Suppressor macrophage (primary cell): ENCODE data around the gene EXOC8.
A peak's percentile ranks its signal among the peaks of the same experiment; 100 is the strongest.

Source experiments
- DNase-seq, 4 experiments: peaks; one replicate each; pipeline ENCODE4 v3.0.0-alpha.2; 2020 to 2022
- total RNA-seq, 17 experiments: gene quantifications; one replicate each; lab custom pipeline; 2026; ENCODE audit warnings: mixed read lengths in 6 of 17, inconsistent platforms in 3 of 17; lab: John Stamatoyannopoulos, UW

EXOC8 gene, protein sequence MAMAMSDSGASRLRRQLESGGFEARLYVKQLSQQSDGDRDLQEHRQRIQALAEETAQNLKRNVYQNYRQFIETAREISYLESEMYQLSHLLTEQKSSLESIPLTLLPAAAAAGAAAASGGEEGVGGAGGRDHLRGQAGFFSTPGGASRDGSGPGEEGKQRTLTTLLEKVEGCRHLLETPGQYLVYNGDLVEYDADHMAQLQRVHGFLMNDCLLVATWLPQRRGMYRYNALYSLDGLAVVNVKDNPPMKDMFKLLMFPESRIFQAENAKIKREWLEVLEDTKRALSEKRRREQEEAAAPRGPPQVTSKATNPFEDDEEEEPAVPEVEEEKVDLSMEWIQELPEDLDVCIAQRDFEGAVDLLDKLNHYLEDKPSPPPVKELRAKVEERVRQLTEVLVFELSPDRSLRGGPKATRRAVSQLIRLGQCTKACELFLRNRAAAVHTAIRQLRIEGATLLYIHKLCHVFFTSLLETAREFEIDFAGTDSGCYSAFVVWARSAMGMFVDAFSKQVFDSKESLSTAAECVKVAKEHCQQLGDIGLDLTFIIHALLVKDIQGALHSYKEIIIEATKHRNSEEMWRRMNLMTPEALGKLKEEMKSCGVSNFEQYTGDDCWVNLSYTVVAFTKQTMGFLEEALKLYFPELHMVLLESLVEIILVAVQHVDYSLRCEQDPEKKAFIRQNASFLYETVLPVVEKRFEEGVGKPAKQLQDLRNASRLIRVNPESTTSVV
- 33.1 to 63.2 (median 48.0) reads per million in 17 experiments for total RNA-seq

- DNase-seq, result peak; percentile 97 to 100 (median 99)
Observed at GRCh38 chr1:231337472-231338269, at the start of gene EXOC8. EXOC8 (minus strand) TSS chr1:231337852; CDS start chr1:231337745, 107 bp downstream.

GRCh38 chr1:231386466-231386865 is 48.8 kb upstream of the EXOC8 start:
- no peak for DNase-seq

DNA sequence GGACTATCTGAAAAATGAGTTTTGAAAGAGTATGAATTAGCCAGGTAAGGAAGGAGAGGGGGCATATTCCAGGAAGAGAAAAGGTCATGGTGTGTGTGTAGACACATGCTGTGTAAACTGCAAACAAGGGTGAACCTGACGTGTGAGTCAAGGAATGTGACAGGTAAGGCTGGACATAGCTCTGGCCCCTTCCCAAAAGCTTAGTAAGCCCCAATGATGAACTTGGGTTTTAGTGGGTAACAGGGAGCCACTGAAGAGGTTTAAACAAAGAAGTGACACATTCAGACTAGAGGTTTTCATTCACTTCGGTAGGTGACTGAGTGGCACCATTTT is 47.7 kb upstream of the EXOC8 start:
- DNase-seq, result no peak

GRCh38 chr1:231384696-231385415 is 47.2 kb upstream of the EXOC8 start:
- no peak for DNase-seq

- DNase-seq, result peak; percentile 27 to 64 (median 62)
Observed at GRCh38 chr1:231383159-231383860, 45.7 kb upstream of the EXOC8 start.

DNA sequence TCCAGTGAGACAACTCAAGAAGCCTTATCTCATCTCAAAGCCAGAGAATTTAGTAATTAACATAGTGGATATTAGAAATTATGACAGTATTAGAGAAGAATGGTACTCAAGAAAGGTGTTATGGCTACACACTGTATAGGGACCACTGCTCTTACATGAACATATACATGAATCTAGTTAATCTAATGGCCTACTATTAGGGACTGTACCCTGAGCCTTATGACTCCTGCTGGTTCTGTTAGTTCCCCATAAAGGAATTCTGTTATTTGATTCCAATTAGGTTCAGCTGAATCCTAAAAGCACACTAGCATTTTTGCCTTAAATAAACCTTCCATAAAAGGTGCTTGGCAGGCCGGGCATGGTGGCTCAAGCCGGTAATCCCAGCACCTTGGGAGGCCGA is 44.8 kb upstream of the EXOC8 start:
- DNase-seq, result no peak

- DNase-seq, result no peak
Observed at GRCh38 chr1:231381729-231382128, 44.1 kb upstream of the EXOC8 start.

DNA sequence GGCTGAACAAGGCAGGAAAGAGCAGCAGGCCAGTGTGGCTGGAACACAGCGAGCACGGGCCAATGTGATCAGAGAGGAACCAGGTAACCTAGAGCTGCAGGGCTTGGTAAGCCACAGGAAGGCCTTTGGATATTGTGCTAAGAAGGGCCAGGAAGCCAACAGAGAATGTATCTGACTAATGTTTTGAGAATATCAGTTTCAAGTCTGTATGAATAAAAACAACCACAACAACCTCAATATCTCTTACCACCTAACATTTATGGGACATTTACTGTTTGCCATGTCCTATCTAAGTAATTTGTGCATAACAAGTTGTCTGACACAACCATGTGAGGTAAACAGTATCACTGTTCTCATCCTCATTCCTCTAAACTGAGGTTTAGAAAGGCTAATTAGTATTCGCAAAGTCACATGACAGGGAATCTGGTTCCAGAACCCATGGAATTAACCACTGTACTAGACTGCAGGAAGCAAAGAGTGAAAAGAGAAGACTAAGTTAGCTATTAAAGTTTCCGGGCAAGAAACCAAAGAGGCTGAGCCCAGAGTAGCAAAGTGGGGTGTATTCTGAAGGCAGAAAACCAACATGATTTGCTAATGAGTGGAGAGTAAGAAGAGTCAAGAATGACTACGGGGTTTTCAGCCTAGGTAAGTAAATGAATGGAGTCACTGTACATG is 39.4 kb upstream of the EXOC8 start:
- DNase-seq, result no peak

DNA sequence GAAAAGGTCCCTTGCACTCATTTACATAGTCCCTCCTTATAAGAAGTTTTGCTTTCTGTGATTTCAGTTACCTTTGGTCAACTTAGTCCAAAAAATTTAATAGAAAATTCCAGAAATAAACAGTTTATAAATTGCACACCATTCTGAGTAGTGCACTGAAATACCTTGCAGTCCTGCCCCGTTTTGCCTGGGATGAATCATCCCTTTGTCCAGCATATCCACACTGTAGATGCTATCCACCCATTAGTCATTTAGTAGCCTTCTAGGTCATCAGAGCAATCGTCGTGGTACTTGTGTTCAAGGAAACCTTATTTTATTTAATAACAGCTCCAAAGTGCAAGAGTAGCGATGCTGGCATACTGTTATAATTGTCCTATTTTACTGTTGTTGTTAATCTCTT is 38.4 kb upstream of the EXOC8 start:
- DNase-seq, result no peak

DNA sequence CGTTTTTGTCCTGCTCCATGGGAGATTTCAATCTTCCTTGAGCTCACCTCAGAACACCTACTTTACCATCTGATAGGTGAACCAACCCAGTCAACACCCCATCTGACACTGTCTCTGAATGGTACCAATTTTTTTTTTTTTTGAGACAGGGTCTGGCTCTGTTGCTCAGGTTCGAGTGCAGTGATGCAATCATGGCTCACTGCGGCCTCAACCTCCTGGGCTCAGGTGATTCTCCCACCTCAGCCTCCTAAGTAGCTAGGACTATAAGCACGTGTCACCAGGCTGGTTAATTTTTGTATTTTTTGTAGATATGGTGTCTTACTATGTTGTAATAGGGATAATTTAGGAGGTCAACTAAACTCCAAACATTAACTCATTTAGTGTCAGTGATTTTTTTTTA is 36.7 kb upstream of the EXOC8 start:
- no peak for DNase-seq

- no peak for DNase-seq
Observed at GRCh38 chr1:231372501-231372900, 34.8 kb upstream of the EXOC8 start.

- DNase-seq, result peak in 1 of 4 experiments; percentile 8
Observed at GRCh38 chr1:231369282-231369681, 31.6 kb upstream of the EXOC8 start.

DNA sequence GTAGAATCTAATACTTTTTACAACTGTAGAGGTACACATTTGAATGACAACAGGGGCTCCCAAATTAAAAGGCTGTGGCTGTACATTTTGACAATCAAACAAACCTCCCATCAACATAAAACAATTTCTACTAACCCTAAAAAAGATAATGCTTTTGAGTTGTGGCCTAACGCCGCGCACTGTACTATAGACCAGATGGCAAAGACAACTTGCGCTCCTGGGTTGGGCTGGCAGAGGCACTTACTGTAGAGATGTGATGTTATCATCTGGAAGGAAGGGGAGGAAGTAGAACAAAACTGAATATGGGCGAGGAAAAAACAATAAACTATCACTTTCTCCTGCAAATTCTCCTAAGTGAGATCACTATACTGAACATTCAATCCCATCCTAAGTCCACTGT is 26.5 kb upstream of the EXOC8 start:
- no peak for DNase-seq

DNA sequence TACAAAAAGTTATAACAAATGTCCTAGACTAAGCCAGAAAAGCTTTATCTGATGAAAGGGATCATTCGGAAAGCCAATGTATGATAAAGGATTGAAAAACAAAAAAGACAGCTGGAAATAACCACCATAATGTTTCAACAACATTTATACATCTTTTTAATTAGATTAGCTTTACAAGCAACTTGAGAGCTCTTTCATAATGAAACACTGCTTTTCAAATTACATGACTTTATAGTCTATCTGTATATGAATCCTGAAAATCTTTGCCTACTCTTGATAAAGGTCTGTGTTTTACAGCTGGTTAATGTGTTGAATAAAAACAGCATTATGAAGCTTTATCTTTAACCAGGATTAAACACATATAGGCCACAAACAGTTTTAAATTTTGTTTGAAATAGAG is 26.0 kb upstream of the EXOC8 start:
- DNase-seq, result no peak

DNA sequence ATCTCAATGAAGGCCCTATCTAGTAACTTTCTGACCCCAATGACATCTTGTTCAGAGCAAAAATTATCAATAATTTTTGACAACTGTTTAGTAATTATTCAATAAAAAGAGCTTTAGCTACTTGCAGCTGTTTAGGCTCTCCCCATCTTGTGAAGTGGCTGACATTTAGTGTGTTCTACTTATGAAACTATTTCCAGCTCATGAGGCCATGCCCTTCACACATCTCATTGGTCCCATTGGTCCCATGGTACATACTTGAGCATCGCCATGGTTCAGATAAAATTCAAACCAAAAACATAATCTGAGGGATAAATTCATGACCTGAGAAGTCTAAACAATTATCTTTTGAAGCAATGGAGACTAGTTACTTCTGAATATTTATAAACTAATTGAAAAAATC is 24.7 kb upstream of the EXOC8 start:
- DNase-seq, result no peak

DNA sequence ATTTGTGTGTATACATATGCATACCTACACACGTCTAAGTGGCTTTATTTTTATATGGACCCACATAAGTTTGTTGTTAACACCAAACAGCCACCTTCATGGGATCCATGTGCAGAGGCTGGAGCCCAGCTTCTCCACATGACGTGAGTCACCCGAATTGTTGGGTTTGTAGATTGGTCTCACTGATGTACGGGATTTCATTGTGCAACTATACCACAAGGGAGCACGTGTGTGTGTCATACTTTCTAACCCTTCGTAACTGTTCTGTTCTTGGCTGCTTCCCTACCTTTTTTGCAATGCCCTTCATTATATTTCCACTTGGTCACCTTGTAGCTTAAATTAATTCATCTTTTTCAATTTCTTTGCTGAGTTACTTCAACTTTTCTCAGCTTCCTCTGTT is 21.5 kb upstream of the EXOC8 start:
- peak; percentile 72 to 89 (median 76) for DNase-seq

DNA sequence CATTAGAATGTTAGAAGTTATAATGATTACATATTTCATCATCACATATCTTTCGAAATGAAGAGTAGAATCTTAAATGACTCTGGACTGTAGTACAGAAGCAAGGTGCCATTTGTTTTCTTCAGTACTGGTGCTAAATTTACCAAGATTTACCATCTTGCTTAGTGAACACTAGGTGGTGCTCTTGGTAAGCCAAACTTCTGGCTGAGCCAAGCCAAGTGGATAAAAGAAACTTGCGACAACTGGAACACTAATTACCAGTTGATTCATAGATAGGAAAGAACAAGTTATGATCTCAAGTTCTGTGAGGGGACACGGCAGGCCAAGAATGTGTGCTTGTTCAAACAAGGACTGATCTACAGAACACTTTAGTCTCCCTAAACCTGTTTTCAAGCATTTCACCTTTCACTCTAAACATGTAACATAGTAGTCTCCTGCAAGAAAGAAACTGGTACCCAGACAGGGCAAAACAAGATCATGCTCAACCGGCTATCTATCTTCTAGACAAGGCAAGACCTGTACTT is 20.2 kb upstream of the EXOC8 start:
- DNase-seq, result peak; percentile 54 to 84 (median 74)

GRCh38 chr1:231357187-231357772 is 19.6 kb upstream of the EXOC8 start:
- no peak for DNase-seq

GRCh38 chr1:231355171-231355570 is 17.5 kb upstream of the EXOC8 start:
- DNase-seq, result no peak

- DNase-seq, result no peak
Observed at GRCh38 chr1:231354330-231355020, 16.8 kb upstream of the EXOC8 start.
